Brain microvascular endothelial cell (primary cell): ENCODE results near the gene EIF4H.

ENCODE experiments used
- DNase-seq: peaks from one replicate; pipeline ENCODE4 v3.0.0-alpha.2; 2020
- H3K27ac ChIP-seq: fragments of 250-450 bp; sonication (Bioruptor Pico); 2 replicates; pipeline ENCODE4 v1.5.1; 2020; ENCODE audit warnings: mild to moderate bottlenecking, moderate library complexity
- H3K27me3 ChIP-seq: fragments of 250-450 bp; sonication (Bioruptor Pico); replicated peaks from 2 replicates; pipeline ENCODE4 v1.5.1; 2020; ENCODE audit warnings: mild to moderate bottlenecking
- H3K36me3 ChIP-seq: fragments of 250-450 bp; sonication (Bioruptor Pico); replicated peaks from 2 replicates; pipeline ENCODE4 v1.5.1; 2020; ENCODE audit warnings: mild to moderate bottlenecking
- H3K4me3 ChIP-seq: 2 replicates; pipeline ENCODE4 v1.5.1; 2011; ENCODE audit warnings: low read depth, mild to moderate bottlenecking, control low read depth, low read length, moderate library complexity
- CTCF ChIP-seq: IDR thresholded peaks from 2 replicates; pipeline ENCODE4 v1.5.1; 2011; ENCODE audit warnings: low read depth, mild to moderate bottlenecking, moderate library complexity, low read length, control low read depth, inconsistent platforms; ENCODE audit errors: missing control alignments
- in situ Hi-C: cut with HindIII; loops from 2 replicates; pipeline ENCODE4 v1.10.0; 2017; ENCODE audit warnings: low sequenced_read_pairs, low pct_ligation_motif_present

The EIF4H gene

DNA sequence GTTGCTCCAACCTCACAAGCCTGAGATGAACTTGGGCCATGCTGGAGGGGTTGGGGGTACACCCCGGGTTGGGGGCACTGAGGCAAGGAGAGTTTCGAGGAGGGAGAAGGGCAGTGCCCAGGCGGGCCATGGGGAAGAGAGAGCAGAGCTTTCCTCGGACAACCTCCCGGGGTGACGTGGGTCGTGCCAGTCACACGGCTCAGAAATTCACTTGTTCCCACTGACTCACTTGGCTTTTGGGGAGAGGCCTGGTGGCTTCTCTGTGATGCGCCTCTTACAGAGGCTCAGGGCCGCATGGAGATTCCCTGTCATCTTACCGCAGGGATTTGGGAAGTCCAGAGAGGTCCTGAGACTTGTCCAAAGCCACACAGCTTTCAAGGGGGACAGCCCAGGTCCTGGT is 38.5 kb downstream of the EIF4H start:
- in situ Hi-C loops, result no loop called here
- no peaks in the 10 kb centered on the region for H3K36me3 ChIP-seq
- TF ChIP-seq CTCF, result no peak
- H3K27ac ChIP-seq, result no peak overlapping the region
- no peaks in the 10 kb centered on the region for H3K27me3 ChIP-seq
- H3K4me3 ChIP-seq, result no peak overlapping the region
- DNase-seq, result no peak

- in situ Hi-C loops, result no loop called here
- Histone ChIP-seq H3K27ac (no peak overlapping the region), H3K27me3 (no peaks in the 10 kb centered on the region), H3K4me3 (no peak overlapping the region), H3K36me3 (no peaks in the 10 kb centered on the region)
- no peak for TF ChIP-seq CTCF
- no peak for DNase-seq
These were observed 40.9 kb downstream of the EIF4H start for GRCh38 chr7:74214816-74215630.

- no peak for TF ChIP-seq CTCF
- DNase-seq, result no peak
- no peak overlapping the region for H3K27ac ChIP-seq
- H3K27me3 ChIP-seq, result no peaks in the 10 kb centered on the region
- in situ Hi-C loops, result no loop called here
- H3K4me3 ChIP-seq, result no peak overlapping the region
- H3K36me3 ChIP-seq, result no peaks in the 10 kb centered on the region
These were observed 41.8 kb downstream of the EIF4H start for GRCh38 chr7:74215921-74216320.

DNA sequence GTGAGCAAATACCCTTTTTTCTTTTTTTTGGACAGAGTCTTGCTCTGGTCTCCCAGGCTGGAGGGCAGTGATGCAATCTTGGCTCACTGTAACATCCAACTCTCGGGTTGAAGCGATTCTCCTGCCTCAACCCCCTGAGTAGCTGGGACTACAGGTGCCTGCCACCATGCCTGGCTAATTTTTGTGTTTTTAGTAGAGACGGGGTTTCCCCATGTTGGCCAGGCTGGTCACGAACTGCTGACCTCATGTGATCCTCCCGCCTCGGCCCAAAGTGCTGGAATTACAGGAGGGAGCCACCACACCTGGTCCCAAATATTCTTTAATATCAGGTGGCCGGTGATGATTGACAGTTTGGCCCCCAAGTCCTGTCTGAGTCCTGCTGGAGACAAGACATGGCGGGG is 42.2 kb downstream of the EIF4H start:
- Histone ChIP-seq H3K36me3 (no peaks in the 10 kb centered on the region), H3K27ac (no peak overlapping the region), H3K27me3 (no peaks in the 10 kb centered on the region), H3K4me3 (no peak overlapping the region)
- TF ChIP-seq CTCF, result no peak
- in situ Hi-C loops, result no loop called here
- DNase-seq, result no peak

GRCh38 chr7:74217455-74218342 is 43.5 kb downstream of the EIF4H start:
- DNase-seq, result no peak
- Histone ChIP-seq H3K4me3 (no peak overlapping the region), H3K27me3 (no peaks in the 10 kb centered on the region), H3K36me3 (no peaks in the 10 kb centered on the region), H3K27ac (no peak overlapping the region)
- in situ Hi-C loops, result no loop called here
- TF ChIP-seq CTCF, result no peak
